HG02642 (cell line): ENCODE measurements around the gene LDLRAD1.
"Not testable (repeated sequence)": the region's sequence is repeated elsewhere in the genome, so short reads cannot be mapped to it uniquely, and the experiment has no call there.

ENCODE experiments used
- ATAC-seq: cut with Tn5 transposase; IDR thresholded peaks from one replicate; pipeline ENCODE4 v1.9.1; 2021; ENCODE audit warnings: mild to moderate bottlenecking; ENCODE audit not compliant: unreplicated experiment, poor library complexity

Gene LDLRAD1

DNA sequence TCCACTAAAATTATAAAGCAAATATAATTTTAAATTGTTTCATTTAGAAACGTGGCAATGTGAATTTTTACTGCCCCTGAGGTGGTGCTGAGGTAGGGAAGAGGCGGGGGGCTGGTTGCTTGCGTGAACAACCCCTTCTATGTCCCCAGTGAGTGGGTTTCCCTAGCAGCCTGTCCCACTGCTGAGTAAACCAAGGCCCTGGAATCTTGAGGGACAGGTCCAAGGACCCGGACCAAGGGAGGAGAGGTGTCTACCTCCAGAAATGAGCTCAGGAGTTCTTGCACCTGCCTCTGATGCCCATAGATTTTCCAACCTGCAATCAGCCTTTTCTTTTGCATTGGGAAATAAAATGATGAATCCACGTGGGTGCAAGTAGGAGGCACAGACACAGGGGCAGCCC lies 649 bp upstream of the LDLRAD1 start:
- ATAC-seq = no peak

DNA sequence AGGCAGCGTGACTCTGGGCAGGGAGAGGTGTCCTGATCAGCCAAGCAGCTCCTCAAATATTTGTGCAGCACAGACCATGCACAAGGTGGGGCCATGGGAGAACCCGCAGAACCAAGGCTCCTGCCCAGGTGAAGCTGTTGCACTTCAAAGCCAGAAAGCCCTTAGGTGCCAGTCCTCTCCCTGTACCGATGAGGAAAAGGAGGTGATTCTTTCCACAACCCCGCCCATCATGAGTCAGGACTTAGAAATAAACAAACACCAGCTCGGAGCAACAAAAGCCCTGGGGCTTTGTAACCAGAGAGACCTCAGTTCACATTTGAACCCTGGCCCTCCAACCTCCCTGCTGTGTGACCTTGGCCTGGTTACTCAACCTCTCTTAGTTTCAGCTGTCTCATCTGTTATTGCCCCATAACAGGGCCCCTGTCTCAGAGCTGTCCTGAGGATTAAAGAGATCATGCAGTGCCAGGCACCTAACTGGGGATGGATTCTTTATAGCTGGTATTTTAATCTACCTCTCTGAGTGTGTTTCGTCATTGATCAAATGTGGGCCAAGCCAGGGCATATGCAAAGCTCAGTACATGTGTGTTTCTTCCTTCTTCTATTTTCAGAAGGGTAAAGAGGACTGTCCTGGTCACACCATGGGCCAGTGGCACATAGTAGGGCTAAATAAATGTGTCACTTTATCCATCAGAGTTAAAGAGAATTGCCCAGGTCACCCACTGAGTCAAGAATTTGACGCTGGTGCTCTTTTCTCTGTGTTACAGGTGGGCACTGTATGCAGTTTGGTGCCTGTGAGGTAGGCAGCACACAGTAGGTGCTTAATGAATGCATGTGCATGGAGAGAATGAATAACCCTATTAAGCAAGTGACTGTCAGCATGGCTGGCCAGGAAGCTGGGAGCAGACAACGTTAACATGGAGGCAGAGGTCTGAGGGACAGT lies 1.4 kb downstream of the LDLRAD1 start:
- ATAC-seq = no peak

DNA sequence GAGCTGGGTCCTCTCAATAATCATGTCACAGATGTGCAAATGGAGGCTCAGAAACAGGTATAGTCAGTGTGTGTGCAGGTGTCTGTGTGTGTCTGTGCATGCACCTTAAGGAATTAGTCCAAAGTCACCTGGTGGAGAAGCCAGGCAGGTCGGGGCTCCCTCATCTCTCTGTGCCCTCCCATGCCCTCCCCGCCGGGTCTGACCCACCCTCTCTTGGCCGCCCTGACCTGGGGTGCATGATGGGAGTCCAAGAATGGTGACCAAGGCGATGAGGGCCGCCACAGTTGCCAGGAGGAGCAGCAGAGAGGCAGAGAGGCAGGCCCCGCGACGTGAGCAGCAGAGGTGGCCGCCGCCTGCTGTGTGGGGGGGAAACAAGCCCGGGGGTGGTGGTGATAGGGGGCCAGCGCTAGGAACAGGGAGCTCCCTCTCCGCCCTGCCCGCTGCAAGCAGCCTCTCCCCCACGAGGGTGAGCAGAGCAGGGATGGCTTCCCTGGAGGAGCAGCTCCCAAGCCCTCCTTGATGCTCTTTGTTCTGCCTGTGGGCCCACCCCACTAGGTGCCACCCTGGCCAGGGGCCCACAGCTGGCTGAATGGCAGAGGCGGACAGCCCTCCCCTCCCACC lies 3.9 kb downstream of the LDLRAD1 start:
- no peak for ATAC-seq

DNA sequence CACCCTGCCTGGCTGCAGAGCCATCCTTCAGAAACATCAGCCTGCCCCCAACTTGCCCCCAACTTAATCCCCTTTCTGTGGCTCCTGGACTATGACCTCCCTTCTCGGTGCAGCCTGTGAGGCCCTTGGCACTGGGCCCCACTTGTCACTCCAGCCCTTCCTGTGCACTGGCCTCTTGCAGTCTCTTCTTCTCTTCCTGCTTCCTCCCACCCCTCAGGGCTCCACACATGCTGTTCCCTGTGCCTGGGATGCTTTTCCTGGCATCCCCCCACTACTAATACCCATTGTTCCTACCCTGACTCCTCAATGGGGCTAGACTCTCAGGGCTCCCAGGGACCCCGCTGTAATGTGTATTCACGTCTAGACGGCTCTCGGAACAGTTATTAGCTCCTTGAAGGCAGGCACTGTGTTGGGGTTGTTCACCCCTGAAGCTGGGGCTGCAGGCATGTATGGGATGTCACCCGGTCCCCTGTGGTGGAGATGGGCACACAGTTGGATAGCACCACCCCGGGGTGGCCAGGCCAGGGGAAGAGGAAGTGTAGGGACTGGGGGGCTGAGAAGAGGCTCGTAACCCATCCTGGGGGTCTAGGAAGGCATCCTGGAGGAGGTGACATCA lies 4.5 kb downstream of the LDLRAD1 start:
- ATAC-seq = no peak

DNA sequence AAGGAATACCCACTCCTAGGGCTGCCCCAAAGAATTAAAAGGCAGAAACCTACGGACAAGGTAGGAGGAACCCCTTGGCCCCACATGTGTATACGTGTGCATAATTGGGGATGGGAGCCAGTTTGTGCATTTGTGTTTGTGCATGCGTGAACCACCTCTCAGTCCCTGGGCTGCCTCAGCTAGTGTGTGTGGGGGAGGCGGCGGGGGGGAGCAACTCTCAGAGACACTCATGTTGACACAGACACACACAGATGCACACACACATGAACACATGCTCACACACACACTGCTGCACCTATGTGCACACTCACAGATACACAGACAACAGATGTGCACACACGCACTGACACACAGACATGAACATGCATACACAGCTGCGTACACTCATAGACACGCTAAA lies 5.1 kb downstream of the LDLRAD1 start:
- ATAC-seq = no peak

DNA sequence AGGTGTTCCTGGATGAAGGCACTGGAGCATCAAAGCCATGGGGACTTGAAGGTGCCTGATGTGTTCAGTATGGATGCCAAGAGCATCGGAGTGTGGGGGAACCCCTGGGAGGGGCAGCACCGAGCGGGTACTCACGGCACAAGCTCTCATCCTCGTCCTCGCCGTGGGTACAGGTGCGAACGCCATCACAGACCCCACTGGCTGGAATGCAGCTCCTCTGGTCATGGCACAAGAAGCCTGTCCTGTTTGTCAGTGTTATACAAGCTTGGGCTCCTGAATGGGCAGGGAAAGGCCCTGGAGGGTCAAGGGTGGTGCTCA lies 6.0 kb downstream of the LDLRAD1 start:
- ATAC-seq = no peak

DNA sequence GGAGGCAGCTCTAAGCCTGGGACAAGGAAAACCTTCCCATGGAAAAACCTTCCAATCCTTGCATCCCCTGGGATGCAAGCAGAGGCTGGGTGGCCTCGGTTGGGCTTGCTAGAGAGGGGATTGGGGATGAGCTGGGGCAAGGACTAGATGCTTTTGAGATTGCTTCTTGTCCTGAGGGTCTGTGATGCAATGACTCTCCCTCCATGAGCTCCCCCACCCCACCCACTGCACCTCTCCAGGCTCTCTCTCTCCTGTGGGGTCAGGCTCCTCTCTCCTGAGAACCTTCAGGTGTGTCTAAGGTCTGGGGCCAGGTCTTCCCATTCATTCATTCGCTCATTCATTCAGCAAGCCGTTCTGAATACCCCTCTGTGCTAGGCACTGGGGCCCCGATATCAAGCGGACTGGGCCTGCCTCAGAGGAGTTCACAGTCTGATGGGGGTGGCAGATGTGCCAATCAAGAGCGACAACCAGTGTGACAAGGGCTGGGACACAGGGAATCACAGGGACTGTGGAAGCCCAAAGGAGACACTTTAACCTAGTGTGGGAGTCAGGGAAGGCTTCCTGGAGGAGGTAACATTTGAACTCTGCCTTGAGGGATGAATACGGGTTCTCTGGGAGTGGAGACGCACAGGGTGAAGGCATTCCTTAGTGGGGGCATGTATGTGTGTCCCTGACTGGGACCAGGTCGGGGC lies 6.5 kb downstream of the LDLRAD1 start:
- no peak for ATAC-seq

DNA sequence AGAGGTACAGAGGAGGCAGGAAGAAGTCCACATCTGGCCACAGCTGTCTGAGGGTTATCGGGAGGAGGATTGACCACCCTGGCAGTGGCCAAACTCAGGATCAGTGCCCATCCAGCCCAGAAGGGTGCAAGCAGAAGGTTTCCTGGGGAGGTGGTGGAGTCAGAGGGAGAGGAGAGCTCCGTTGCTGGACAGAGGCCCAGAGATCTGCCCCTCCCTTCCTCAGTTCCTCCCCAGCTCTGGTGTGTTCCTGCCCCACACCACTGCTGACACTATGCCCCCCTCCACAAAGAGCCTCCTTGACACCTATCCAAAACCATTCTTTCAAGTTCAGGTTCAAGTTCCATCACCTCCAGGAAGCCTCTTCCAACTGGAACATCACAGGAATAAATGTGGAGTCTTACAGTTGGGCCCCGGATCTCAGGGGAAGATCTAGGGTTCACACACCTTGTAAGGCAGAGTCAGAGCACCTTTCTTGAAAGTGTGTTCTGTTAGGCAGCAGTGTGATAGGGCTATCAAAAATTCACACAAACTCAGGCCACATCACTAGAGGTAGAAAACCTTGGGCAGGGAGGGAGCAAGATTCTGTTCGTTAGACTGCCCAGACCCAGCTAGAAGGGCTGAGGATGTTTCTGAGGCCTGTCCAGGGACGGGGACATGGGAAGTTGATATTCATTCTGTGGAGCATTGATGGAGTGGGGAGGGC lies 7.4 kb downstream of the LDLRAD1 start:
- ATAC-seq = no peak

DNA sequence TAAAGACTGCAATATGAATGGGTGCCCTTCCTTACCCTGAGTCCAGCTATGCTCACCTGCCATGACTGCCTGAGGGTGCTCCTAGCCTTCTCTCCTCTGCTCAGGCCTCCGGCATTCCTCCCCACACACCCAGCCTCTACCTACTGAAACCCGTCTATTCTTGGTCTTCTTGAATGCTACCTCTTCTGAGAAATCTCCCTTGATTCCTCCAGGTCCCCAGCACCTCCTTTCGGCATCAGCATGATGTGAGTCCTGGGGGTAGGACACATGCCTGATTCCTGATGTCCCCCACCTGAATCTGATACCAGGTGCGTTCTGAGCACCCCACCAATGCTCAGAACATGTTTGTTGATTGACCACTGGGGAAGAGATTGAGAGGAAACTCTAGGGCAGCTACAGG lies 8.6 kb downstream of the LDLRAD1 start:
- ATAC-seq = no peak

DNA sequence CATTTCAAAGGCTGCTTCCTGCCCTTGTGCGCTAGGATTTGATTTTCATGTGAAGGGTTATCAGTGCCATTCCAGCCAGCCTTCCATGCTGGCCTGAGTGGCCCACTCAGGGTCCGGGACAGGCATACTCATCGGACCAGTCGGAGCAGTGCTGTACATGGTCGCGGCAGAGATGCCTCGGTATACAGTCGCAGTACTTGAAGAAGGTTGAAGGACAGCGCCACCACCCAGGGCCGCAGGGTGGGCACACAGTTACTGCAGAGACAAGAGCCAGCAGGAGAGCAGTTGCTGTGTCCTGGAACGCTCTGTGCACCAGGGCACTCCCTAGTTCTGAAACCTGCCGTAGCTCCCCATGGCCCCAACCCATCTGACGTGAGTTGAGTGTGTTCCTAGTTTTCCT lies 9.1 kb downstream of the LDLRAD1 start:
- ATAC-seq = no peak

DNA sequence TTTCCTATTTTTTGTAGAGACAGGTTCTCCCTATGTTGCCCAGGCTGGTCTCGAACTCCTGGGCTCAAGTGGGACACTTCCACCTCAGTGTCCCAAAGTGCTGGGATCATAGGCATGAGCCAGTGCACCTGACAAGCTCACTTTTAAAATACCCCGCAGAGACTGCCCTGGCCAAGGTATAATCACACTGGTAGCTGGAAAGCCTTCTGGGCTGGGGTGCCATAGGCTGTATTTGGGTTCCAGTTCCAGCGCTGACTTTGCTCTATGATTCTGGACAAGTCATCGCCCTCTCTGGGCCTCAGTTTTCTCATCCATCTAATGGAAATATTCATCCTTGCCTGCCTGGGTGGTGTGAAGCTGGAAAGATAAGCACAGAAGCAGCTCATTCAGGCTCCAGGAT lies 10.4 kb downstream of the LDLRAD1 start:
- ATAC-seq = no peak

DNA sequence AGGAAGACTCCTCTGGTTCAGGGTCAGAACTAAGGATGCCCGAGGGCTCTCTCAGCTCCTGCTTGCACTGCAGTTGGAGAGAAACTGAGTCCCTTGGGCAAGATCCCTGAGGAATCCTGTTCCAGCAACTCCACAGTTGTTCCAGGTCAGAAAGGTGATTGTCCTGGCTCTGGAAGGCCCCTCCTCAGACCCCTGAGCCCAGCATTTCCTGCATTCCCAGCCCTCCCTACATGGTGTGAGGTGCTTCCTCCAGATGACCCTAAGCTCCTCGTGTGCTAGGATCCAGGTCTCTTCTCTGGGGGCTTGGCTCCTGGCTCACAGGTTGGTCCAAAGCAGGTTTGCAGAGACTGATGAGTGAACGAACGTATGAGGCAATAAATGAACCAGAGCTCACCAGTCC lies 11.5 kb downstream of the LDLRAD1 start:
- ATAC-seq = no peak

DNA sequence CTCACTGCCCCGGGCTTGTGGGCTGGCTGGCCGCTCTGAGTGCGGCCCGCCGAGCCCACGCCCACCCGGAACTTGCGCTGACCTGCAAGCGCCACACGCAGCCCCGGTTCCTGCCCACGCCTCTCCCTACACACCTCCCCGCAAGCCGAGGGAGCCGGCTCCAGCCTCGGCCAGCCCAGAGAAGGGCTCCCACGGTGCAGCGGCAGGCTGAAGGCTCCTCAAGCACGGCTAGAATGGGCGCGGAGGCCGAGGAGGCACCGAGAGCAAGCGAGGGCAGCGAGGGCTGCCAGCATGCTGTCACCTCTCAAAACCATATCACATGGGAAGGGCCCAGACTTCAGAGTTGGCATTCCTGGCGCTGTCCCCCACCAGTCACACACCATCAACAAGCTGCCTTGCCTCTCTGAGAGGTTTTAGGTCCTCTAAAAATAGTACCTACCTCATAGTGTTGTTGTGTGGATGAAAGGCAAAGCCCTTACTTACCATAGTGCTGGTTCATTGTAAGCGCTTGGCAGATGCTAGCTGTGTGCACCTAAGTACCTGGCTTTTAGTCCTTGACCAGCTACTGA lies 13.4 kb downstream of the LDLRAD1 start:
- no peak for ATAC-seq

DNA sequence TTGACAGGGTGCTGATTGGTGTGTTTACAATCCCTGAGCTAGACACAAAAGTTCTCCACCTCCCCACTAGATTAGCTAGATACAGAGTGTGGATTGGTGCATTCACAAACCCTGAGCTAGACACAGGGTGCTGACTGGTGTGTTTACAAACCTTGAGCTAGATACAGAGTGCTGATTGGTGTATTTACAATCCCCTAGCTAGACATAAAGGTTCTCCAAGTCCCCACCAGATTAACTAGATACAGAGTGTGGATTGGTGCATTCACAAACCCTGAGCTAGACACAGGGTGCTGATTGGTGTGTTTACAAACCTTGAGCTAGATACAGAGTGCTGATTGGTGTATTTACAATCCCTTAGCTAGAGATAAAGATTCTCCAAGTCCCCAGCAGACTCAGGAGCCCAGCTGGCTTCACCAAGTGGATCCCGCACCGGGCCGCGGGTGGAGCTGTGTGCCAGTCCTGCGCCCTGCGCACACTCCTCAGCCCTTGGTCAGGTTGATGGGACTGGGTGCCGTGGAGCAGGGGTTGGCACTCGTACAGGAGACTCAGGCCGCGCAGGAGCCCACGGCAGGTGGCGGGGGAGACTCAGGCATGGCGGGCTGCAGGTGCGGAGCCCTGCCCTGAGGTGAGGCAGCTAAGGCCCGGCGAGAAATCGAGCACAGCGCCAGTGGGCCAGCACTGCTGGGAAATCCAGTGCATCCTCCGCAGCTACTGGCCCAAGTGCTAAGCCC lies 14.1 kb downstream of the LDLRAD1 start:
- not testable (repeated sequence) for ATAC-seq

DNA sequence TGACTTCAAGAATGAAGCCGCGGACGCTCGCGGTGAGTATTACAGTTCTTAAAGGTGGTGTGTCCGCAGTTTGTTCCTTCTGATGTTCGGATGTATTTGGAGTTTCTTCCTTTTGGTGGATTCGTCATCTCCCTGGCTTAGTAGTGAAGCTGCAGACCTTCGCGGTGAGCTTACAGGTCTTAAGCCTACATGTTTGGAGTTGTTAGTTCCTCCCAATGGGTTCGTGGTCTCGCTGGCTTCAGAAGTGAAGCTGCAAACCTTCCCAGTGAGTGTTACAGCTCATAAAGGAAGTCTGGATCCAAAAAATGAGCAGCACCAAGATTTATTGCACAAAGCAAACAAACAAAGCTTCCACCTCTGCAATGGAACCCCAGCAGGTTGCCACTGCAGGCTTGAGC lies 14.7 kb downstream of the LDLRAD1 start:
- no peak for ATAC-seq

DNA sequence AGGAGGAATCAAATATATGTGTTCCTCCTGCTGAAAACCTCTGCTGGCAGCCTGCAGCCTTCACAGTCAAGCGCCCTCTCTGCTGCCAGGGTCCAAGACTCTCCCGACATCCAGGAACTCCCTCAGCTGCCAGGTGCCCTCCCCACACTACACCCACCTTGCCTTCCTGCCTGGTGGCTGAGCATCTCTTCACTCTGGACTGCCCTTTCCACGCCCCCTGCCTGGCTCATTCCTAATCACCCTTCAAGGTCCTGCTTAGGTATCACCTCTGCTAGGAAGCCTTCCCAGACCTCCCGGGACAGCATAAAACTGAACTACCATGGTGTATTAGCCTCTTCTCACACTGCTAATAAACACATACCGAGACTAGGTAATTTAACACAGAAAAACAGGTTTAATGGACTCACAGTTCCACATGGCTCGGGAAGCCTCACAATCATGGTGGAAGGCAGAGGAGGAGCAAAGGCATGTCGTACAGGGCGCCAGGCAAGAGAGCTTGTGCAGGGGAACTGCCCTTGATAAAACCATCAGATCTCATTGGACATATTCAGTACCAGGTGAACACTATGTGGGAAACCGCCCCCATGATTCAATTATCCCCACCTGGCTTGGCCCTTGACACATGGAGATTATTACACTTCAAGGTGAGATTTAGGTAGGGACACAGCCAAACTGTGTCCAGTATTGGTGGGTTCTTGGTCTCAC lies 15.3 kb downstream of the LDLRAD1 start:
- ATAC-seq = no peak

DNA sequence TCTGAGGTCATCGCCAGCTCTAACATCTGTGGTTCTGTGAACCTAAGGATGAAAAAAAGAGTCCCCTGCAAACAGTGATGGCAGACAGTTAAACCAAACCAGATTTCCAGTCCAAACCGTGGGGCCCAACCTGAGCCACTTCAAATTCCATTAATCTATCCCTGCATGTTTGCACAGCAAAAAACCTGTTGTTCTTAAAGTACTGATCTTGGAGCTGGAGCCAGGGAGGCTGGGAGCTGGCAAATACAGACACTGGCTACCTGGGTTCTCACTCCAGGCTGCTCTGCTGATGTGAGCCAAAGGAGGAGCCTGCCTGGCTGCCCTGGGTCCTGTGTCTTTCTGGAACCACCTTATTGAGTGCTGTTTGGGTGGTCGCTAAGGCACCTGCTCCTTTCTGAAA lies 16.4 kb downstream of the LDLRAD1 start:
- ATAC-seq = no peak

DNA sequence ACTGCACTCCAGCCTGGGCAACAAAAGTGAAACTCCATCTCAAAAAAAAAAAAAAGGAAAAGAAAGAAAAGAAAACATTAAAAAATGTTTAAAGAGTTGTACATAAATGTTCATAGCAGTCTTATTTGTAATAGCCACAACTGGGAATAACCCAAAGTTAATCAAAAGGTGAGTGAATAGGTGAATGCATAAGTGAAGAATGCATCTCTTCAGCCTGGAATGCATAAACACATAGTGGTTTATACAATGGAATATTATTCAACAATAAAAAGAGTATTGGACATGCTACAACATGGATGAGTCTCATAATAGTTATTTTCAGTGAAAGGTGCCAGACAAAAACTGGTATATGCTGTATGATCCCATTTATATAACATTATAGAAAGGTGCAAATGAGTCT lies 18.1 kb downstream of the LDLRAD1 start:
- no peak for ATAC-seq

DNA sequence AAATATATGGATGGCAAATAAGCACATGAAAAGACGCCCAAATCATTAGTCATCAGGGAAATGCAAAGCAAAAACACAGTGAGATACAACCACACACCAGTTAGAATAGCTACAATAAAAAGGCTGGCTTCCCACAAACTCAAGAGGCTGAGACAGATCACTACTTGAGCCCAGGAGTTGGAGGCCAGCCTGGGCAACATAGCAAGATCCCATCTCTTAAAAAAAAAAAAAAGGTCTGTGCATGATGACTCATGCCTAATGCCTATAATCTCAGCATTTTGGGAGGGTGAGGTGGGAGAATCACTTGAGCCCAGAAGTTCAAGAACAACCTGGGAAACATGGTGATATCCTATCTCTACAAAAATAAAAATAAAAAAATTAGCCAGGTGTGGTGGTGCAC lies 19.8 kb downstream of the LDLRAD1 start:
- no peak for ATAC-seq
